HG02571 (cell line): ENCODE measurements around the gene SLX4.
"Not testable (repeated sequence)": the region's sequence is repeated elsewhere in the genome, so short reads cannot be mapped to it uniquely, and the experiment has no call there.

Experiments used
- ATAC-seq: cut with Tn5 transposase; IDR thresholded peaks from one replicate; pipeline ENCODE4 v1.9.1; 2021; ENCODE audit warnings: mild to moderate bottlenecking, moderate library complexity; ENCODE audit not compliant: unreplicated experiment

SLX4 gene

GRCh38 chr16:3611146-3611975, at the start of gene SLX4:
Gene SLX4 (minus strand): TSS chr16:3611606. CDS start chr16:3608964, 2,642 bp downstream.
- peak; percentile 81 for ATAC-seq

- ATAC-seq: no peak
These were observed 47.8 kb upstream of the SLX4 start for GRCh38 chr16:3659251-3659650.

GRCh38 chr16:3656491-3657468, 45.4 kb upstream of the SLX4 start:
- ATAC-seq: no peak

GRCh38 chr16:3656160-3656490, 44.7 kb upstream of the SLX4 start:
- ATAC-seq: not testable (repeated sequence)

GRCh38 chr16:3655396-3656159, 44.2 kb upstream of the SLX4 start:
- no peak for ATAC-seq

GRCh38 chr16:3655030-3655395, 43.6 kb upstream of the SLX4 start:
- no peak for ATAC-seq

GRCh38 chr16:3654249-3654991, 43.0 kb upstream of the SLX4 start, which contains the start of gene DNASE1:
Gene DNASE1 (plus strand): TSS chr16:3654691. CDS start chr16:3655374, 683 bp downstream.
- ATAC-seq: no peak

- ATAC-seq: no peak
These were observed 41.2 kb upstream of the SLX4 start for GRCh38 chr16:3652373-3653195.

- ATAC-seq: no peak
These were observed 40.3 kb upstream of the SLX4 start for GRCh38 chr16:3651461-3652372.

GRCh38 chr16:3650631-3651265, 39.3 kb upstream of the SLX4 start:
- ATAC-seq: no peak

- ATAC-seq: no peak
These were observed 35.0 kb upstream of the SLX4 start for GRCh38 chr16:3646348-3646920.

- ATAC-seq: no peak
These were observed 34.3 kb upstream of the SLX4 start for GRCh38 chr16:3645504-3646347.

- no peak for ATAC-seq
These were observed 33.7 kb upstream of the SLX4 start for GRCh38 chr16:3645108-3645503.

GRCh38 chr16:3643095-3643730, 31.8 kb upstream of the SLX4 start:
- no peak for ATAC-seq

GRCh38 chr16:3642397-3643094, 31.1 kb upstream of the SLX4 start:
- ATAC-seq: no peak
